OCI-LY1 (cell line): Measurements from ENCODE around the gene CASZ1.

ENCODE experiments used
- EZH2 ChIP-seq: fragments of 200-600 bp; sonication (generic), shearing (Covaris generic); IDR thresholded peaks from 2 replicates; pipeline ENCODE4 v1.8.0; 2017; ENCODE audit warnings: borderline replicate concordance, mixed run types, mild to moderate bottlenecking, antibody characterized with exemption, low read length, moderate library complexity, mixed read lengths
- TF ChIP-seq, protein P1 (sequence below): fragments of 200-600 bp; sonication (generic), shearing (Covaris generic); IDR thresholded peaks from 2 replicates; pipeline ENCODE4 v1.5.1; 2017; ENCODE audit warnings: mild to moderate bottlenecking, antibody characterized with exemption, low read length, moderate library complexity, mixed read lengths

DNA sequence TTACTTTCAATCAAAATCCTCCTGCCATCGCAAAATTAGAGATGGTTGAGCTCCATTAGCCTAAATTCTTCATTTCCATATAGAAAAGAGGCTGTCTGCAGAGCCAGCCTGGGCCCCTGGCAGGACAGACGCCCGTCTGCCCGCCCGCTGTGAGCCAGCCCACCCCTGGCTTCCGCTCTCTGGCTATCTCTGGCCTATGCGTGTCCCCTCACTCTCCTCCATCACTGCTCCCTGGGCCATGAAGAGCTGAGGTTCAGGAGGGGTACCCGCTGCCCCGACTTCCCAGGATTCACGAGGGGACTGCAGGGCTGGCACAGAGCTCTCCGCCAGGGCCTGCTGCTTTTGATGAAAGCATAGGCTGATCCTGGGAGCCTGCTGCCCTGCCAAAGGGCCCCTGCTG is 117.6 kb downstream of the CASZ1 start:
- TF ChIP-seq, protein P1, sequence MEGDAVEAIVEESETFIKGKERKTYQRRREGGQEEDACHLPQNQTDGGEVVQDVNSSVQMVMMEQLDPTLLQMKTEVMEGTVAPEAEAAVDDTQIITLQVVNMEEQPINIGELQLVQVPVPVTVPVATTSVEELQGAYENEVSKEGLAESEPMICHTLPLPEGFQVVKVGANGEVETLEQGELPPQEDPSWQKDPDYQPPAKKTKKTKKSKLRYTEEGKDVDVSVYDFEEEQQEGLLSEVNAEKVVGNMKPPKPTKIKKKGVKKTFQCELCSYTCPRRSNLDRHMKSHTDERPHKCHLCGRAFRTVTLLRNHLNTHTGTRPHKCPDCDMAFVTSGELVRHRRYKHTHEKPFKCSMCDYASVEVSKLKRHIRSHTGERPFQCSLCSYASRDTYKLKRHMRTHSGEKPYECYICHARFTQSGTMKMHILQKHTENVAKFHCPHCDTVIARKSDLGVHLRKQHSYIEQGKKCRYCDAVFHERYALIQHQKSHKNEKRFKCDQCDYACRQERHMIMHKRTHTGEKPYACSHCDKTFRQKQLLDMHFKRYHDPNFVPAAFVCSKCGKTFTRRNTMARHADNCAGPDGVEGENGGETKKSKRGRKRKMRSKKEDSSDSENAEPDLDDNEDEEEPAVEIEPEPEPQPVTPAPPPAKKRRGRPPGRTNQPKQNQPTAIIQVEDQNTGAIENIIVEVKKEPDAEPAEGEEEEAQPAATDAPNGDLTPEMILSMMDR = no peak
- TF ChIP-seq EZH2 = no peak
